OCI-LY1 (cell line): ENCODE results near the gene PYCR2.

Source experiments
- H2AFZ ChIP-seq: fragments of 200-600 bp; sonication (generic), shearing (Covaris generic); 2 replicates; pipeline ENCODE4 v1.6.0; 2014; ENCODE audit warnings: antibody characterized with exemption, mild to moderate bottlenecking, low read length
- H3F3A ChIP-seq: fragments of 200-600 bp; sonication (generic), shearing (Covaris generic); 2 replicates; pipeline ENCODE4 v1.6.0; 2014; ENCODE audit warnings: mild to moderate bottlenecking, antibody characterized with exemption, low read length, moderate library complexity; ENCODE audit not compliant: insufficient read depth
- H3K27ac ChIP-seq: fragments of 200-600 bp; sonication (generic); 2 replicates; pipeline ENCODE4 v1.5.1; 2014; ENCODE audit warnings: low read length, mixed run types, mild to moderate bottlenecking, low read depth; ENCODE audit not compliant: poor library complexity, severe bottlenecking
- H3K27me3 ChIP-seq: fragments of 200-600 bp; sonication (generic); 2 replicates; pipeline ENCODE4 v1.6.0; 2014; ENCODE audit warnings: antibody characterized with exemption, mild to moderate bottlenecking, low read length, moderate library complexity; ENCODE audit not compliant: insufficient read depth
- H3K36me3 ChIP-seq: fragments of 200-600 bp; sonication (generic); 2 replicates; pipeline ENCODE4 v1.6.1; 2014; ENCODE audit warnings: mild to moderate bottlenecking, antibody characterized with exemption, low read length, moderate library complexity, mixed read lengths; ENCODE audit not compliant: insufficient read depth
- H3K4me1 ChIP-seq: fragments of 200-600 bp; sonication (generic); 2 replicates; pipeline ENCODE4 v1.5.1; 2014; ENCODE audit warnings: mild to moderate bottlenecking, low read length, moderate library complexity; ENCODE audit not compliant: insufficient read depth, severe bottlenecking
- H3K4me2 ChIP-seq: fragments of 200-600 bp; sonication (generic), shearing (Covaris generic); 2 replicates; pipeline ENCODE4 v1.6.1; 2014; ENCODE audit warnings: low read length
- H3K4me3 ChIP-seq: fragments of 200-600 bp; sonication (generic); 2 replicates; pipeline ENCODE4 v1.5.1; 2014; ENCODE audit warnings: low read length, low read depth, mild to moderate bottlenecking, mixed read lengths; ENCODE audit not compliant: poor library complexity, severe bottlenecking
- H3K79me2 ChIP-seq: fragments of 200-600 bp; shearing (Covaris generic); 2 replicates; pipeline ENCODE4 v1.6.1; 2016; ENCODE audit warnings: mixed run types, low read length, mixed read lengths; ENCODE audit not compliant: insufficient read depth
- H3K9ac ChIP-seq: fragments of 200-600 bp; sonication (generic), shearing (Covaris generic); 2 replicates; pipeline ENCODE4 v1.6.1; 2014; ENCODE audit warnings: mild to moderate bottlenecking, low read length, mixed read lengths
- H3K9me2 ChIP-seq: fragments of 200-600 bp; sonication (generic), shearing (Covaris generic); 2 replicates; pipeline ENCODE4 v1.6.1; 2014; ENCODE audit warnings: low read depth, mild to moderate bottlenecking, low read length, mixed read lengths
- H3K9me3 ChIP-seq: fragments of 200-600 bp; shearing (Covaris generic); 2 replicates; pipeline ENCODE4 v1.6.1; 2014; ENCODE audit warnings: low read length, mixed read lengths
- H4K20me1 ChIP-seq: fragments of 200-600 bp; sonication (generic), shearing (Covaris generic); 2 replicates; pipeline ENCODE4 v1.6.0; 2016; ENCODE audit warnings: mild to moderate bottlenecking, low read length; ENCODE audit not compliant: insufficient read depth
- EZH2 ChIP-seq: fragments of 200-600 bp; sonication (generic), shearing (Covaris generic); IDR thresholded peaks from 2 replicates; pipeline ENCODE4 v1.8.0; 2017; ENCODE audit warnings: borderline replicate concordance, mixed run types, mild to moderate bottlenecking, antibody characterized with exemption, low read length, moderate library complexity, mixed read lengths
- TF ChIP-seq, protein P1 (sequence below): fragments of 200-600 bp; sonication (generic), shearing (Covaris generic); IDR thresholded peaks from 2 replicates; pipeline ENCODE4 v1.5.1; 2017; ENCODE audit warnings: mild to moderate bottlenecking, antibody characterized with exemption, low read length, moderate library complexity, mixed read lengths

Gene PYCR2

DNA sequence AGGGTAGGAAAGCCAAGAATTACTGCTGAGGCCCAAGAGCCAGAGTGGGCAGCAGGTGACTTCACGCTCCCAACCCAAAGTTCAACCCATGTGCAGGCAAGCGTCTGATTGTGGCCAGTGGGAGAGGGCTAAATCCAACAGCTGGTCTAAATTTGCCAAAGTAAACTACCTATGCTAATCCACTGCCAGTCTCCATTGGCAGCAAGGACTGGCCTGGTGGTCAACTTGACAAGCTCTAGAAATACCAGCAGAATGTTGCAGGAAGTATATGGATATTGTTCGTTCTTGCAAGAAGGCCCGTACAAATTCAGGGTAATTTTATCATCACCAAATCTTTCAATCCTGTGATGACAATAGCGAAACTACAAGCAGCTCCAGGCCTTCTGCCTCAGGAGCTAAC lies 43.4 kb downstream of the PYCR2 start:
- Histone ChIP-seq H3K4me1 (peaks cover 31% of the 10 kb centered on the region), H3K36me3 (no peaks in the 10 kb centered on the region), H3K4me3 (peak overlapping the region; percentile 95), H3F3A (no peaks in the 10 kb centered on the region), H3K27ac (peak overlapping the region; percentile 18), H3K27me3 (no peaks in the 10 kb centered on the region), H2AFZ (no peak overlapping the region), H3K9ac (no peak overlapping the region; the same call in 1 of the 2 replicates), H3K79me2 (no peaks in the 10 kb centered on the region), H3K9me3 (no peaks in the 10 kb centered on the region), H4K20me1 (no peaks in the 10 kb centered on the region), H3K9me2 (no peaks in the 10 kb centered on the region), H3K4me2 (peak overlapping the region; percentile 77; the same call in 1 of the 2 replicates)
- TF ChIP-seq, protein P1, sequence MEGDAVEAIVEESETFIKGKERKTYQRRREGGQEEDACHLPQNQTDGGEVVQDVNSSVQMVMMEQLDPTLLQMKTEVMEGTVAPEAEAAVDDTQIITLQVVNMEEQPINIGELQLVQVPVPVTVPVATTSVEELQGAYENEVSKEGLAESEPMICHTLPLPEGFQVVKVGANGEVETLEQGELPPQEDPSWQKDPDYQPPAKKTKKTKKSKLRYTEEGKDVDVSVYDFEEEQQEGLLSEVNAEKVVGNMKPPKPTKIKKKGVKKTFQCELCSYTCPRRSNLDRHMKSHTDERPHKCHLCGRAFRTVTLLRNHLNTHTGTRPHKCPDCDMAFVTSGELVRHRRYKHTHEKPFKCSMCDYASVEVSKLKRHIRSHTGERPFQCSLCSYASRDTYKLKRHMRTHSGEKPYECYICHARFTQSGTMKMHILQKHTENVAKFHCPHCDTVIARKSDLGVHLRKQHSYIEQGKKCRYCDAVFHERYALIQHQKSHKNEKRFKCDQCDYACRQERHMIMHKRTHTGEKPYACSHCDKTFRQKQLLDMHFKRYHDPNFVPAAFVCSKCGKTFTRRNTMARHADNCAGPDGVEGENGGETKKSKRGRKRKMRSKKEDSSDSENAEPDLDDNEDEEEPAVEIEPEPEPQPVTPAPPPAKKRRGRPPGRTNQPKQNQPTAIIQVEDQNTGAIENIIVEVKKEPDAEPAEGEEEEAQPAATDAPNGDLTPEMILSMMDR, result no peak
- TF ChIP-seq EZH2, result no peak

DNA sequence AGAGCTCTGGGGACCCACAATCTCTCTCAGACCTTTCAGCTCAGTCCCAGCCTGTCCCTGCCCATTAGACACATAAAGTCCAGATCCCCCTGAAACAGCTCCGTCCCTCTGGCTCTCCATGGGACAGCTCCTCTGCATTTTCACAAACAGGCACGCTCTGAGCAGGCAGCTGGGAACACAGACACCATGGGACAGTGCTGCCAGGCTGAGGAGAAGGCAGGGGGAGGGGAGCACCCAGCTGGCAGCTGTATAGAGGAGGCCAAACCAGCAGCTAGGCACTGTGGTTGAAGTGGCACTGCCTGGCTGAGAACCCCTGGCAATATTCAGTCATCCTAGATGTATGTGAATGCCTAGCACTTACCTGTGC lies 43.8 kb downstream of the PYCR2 start:
- H3K4me1 ChIP-seq, result peaks cover 31% of the 10 kb centered on the region
- peak overlapping the region; percentile 77; the same call in 1 of the 2 replicates for H3K4me2 ChIP-seq
- no peak overlapping the region for H3K27ac ChIP-seq
- H3K79me2 ChIP-seq, result no peaks in the 10 kb centered on the region
- no peak overlapping the region; the same call in 1 of the 2 replicates for H3K9ac ChIP-seq
- no peaks in the 10 kb centered on the region for H3K9me3 ChIP-seq
- H3K4me3 ChIP-seq, result no peak overlapping the region
- TF ChIP-seq, protein P1, result no peak
- TF ChIP-seq EZH2, result no peak
- H2AFZ ChIP-seq, result no peak overlapping the region
- H3K27me3 ChIP-seq, result no peaks in the 10 kb centered on the region
- H3K36me3 ChIP-seq, result no peaks in the 10 kb centered on the region
- no peaks in the 10 kb centered on the region for H3K9me2 ChIP-seq
- H3F3A ChIP-seq, result no peaks in the 10 kb centered on the region
- no peaks in the 10 kb centered on the region for H4K20me1 ChIP-seq

DNA sequence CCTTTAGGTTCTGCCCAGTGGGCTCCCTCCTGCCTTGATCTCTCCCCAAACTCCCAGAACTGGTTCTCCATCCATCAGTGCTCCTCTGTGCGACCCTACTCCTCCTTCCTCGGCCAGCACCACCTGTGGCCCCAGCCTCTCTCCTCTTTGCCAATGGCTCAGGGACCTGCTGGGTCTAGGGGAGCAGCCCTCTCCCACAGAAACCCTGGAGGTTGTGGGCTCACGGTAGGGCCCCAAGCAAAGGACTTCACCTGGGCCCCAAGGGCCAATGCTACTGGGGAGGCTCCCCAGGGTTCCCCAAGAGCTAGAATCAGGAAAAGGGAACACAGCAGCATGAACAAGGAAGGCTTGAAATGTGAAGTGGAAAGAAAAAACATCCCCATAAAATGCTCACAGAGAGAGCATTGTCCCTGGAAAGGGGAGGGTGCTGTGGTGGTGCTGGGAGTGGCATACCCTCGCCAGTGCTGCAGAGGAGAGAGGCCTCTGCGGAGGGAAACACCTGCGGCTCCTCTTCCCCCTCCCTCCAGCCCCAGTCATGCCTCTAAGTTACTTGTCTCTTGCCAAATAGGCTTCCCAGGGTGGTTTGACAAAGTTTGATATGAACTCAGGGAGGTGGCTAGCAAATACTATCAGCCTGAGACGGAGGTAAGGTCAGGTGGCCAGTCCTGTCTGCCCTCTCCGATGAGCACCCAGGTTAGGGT lies 44.4 kb downstream of the PYCR2 start:
- H3K4me3 ChIP-seq, result no peak overlapping the region
- peak overlapping the region; percentile 77; the same call in 1 of the 2 replicates for H3K4me2 ChIP-seq
- no peak for TF ChIP-seq EZH2
- TF ChIP-seq, protein P1, result no peak
- peaks cover 31% of the 10 kb centered on the region for H3K4me1 ChIP-seq
- no peaks in the 10 kb centered on the region for H3K27me3 ChIP-seq
- no peaks in the 10 kb centered on the region for H4K20me1 ChIP-seq
- H3K9ac ChIP-seq, result no peak overlapping the region; the same call in 1 of the 2 replicates
- no peak overlapping the region for H2AFZ ChIP-seq
- H3K9me2 ChIP-seq, result no peaks in the 10 kb centered on the region
- no peaks in the 10 kb centered on the region for H3K79me2 ChIP-seq
- H3K36me3 ChIP-seq, result no peaks in the 10 kb centered on the region
- no peak overlapping the region for H3K27ac ChIP-seq
- H3K9me3 ChIP-seq, result no peaks in the 10 kb centered on the region
- no peaks in the 10 kb centered on the region for H3F3A ChIP-seq
